GM18951 (cell line): ENCODE results near the gene CPE.

Source experiments
- POLR2A ChIP-seq: IDR thresholded peaks from 4 replicates; pipeline ENCODE4 v1.6.1; 2011; ENCODE audit warnings: mild to moderate bottlenecking; ENCODE audit not compliant: insufficient read length, insufficient read depth; ENCODE audit errors: extremely low read depth
- in situ Hi-C: fragments of 300-500 bp; cut with MboI; formaldehyde crosslinking; loops from one replicate; pipeline ENCODE4 v1.12.0; 2022; ENCODE audit warnings: low sequenced_read_pairs, mixed read lengths, inconsistent platforms; ENCODE audit not compliant: unreplicated experiment

CPE gene

GRCh38 chr4:165520086-165520485 is 141.3 kb downstream of the CPE start:
- in situ Hi-C loops: no loop called here
- no peak for TF ChIP-seq POLR2A

- in situ Hi-C loops: no loop called here
- TF ChIP-seq POLR2A: no peak
Measured at GRCh38 chr4:165522050-165522449, 143.2 kb downstream of the CPE start.

GRCh38 chr4:165524532-165525190 is 145.9 kb downstream of the CPE start:
- TF ChIP-seq POLR2A: no peak
- in situ Hi-C loops: loop anchor here (25.0 kb wide), 1 partner anchor 563 kb away; no protein-coding TSS in a partner anchor

- TF ChIP-seq POLR2A: no peak
- in situ Hi-C loops: loop anchor here (25.0 kb wide), 1 partner anchor 554 kb away; no protein-coding TSS in a partner anchor
Measured at GRCh38 chr4:165532976-165533375, 154.2 kb downstream of the CPE start.

- no peak for TF ChIP-seq POLR2A
- in situ Hi-C loops: loop anchor here (25.0 kb wide), 1 partner anchor 550 kb away; no protein-coding TSS in a partner anchor
Measured at GRCh38 chr4:165537028-165537648, 158.3 kb downstream of the CPE start.

- no peak for TF ChIP-seq POLR2A
- in situ Hi-C loops: loop anchor here (25.0 kb wide), 1 partner anchor 548 kb away; no protein-coding TSS in a partner anchor
Measured at GRCh38 chr4:165539801-165540200, 161.0 kb downstream of the CPE start.

- TF ChIP-seq POLR2A: no peak
- in situ Hi-C loops: loop anchor here (25.0 kb wide), 1 partner anchor 547 kb away; no protein-coding TSS in a partner anchor
Measured at GRCh38 chr4:165540206-165540830, 161.5 kb downstream of the CPE start.

- in situ Hi-C loops: loop anchor here (25.0 kb wide), 1 partner anchor 545 kb away; no protein-coding TSS in a partner anchor
- no peak for TF ChIP-seq POLR2A
Measured at GRCh38 chr4:165541851-165542459, 163.1 kb downstream of the CPE start.

GRCh38 chr4:165542476-165542875 is 163.7 kb downstream of the CPE start:
- in situ Hi-C loops: loop anchor here (25.0 kb wide), 1 partner anchor 545 kb away; no protein-coding TSS in a partner anchor

More at GRCh38 chr4:165542476-165542875, 163.7 kb downstream of the CPE start:
- no peak for TF ChIP-seq POLR2A
